Measurements from ENCODE around the gene PTPN7.

Gene PTPN7

GRCh38 chr1:202165267-202165941 is 5.0 kb upstream of the PTPN7 start:
- peak; percentile 77 to 83 for DNase-seq

- peak; percentile 65 to 78 for DNase-seq
These were observed 4.1 kb upstream of the PTPN7 start for GRCh38 chr1:202164271-202165037.

GRCh38 chr1:202163281-202164270 is 3.2 kb upstream of the PTPN7 start:
- DNase-seq = no peak

- peak; percentile 54 to 58 for DNase-seq
These were observed 2.2 kb upstream of the PTPN7 start for GRCh38 chr1:202162418-202163280.

- peak; percentile 67 to 75 for DNase-seq
These were observed 1.6 kb upstream of the PTPN7 start for GRCh38 chr1:202162047-202162417.

GRCh38 chr1:202161151-202162046 is 997 bp upstream of the PTPN7 start:
- peak in 1 of 2 experiments; percentile 36 for DNase-seq

- DNase-seq = peak; percentile 79 to 85
These were observed 649 bp downstream of the PTPN7 start for GRCh38 chr1:202159534-202160371.

GRCh38 chr1:202158810-202159533 is 1.4 kb downstream of the PTPN7 start:
- DNase-seq = peak; percentile 58 to 65

- no peak for DNase-seq
These were observed 2.5 kb downstream of the PTPN7 start for GRCh38 chr1:202157945-202158344.

GRCh38 chr1:202156590-202156989 is 3.8 kb downstream of the PTPN7 start:
- DNase-seq = no peak

GRCh38 chr1:202155478-202156021 is 4.9 kb downstream of the PTPN7 start:
- no peak for DNase-seq

GRCh38 chr1:202154766-202155477 is 5.5 kb downstream of the PTPN7 start:
- DNase-seq = peak; percentile 53 to 62

GRCh38 chr1:202154148-202154765 is 6.1 kb downstream of the PTPN7 start:
- DNase-seq = no peak

- no peak for DNase-seq
These were observed 7.1 kb downstream of the PTPN7 start for GRCh38 chr1:202153284-202153683.

- no peak for DNase-seq
These were observed 8.0 kb downstream of the PTPN7 start for GRCh38 chr1:202152399-202152798.

- no peak for DNase-seq
These were observed 9.4 kb downstream of the PTPN7 start for GRCh38 chr1:202151045-202151444.

GRCh38 chr1:202150602-202151001 is 9.8 kb downstream of the PTPN7 start:
- no peak for DNase-seq

GRCh38 chr1:202150187-202150586 is 10.2 kb downstream of the PTPN7 start:
- no peak for DNase-seq
